HG02852 (cell line): ENCODE measurements around the gene EYA4.

Experiments used
- ATAC-seq: cut with Tn5 transposase; IDR thresholded peaks from one replicate; pipeline ENCODE4 v1.9.1; 2021; ENCODE audit warnings: mild to moderate bottlenecking, moderate library complexity; ENCODE audit not compliant: unreplicated experiment

The EYA4 gene

GRCh38 chr6:133343220-133343619 lies 102.1 kb downstream of the EYA4 start:
- ATAC-seq: no peak

GRCh38 chr6:133348846-133349245 lies 107.7 kb downstream of the EYA4 start:
- no peak for ATAC-seq

- ATAC-seq: no peak
Observed at GRCh38 chr6:133350928-133351327, 109.8 kb downstream of the EYA4 start.

GRCh38 chr6:133352046-133352445 lies 110.9 kb downstream of the EYA4 start:
- ATAC-seq: no peak

- ATAC-seq: no peak
Observed at GRCh38 chr6:133353061-133353460, 111.9 kb downstream of the EYA4 start.

GRCh38 chr6:133355922-133356321 lies 114.8 kb downstream of the EYA4 start:
- ATAC-seq: no peak

GRCh38 chr6:133358574-133359150 lies 117.5 kb downstream of the EYA4 start:
- no peak for ATAC-seq

- no peak for ATAC-seq
Observed at GRCh38 chr6:133359256-133359655, 118.1 kb downstream of the EYA4 start.

- ATAC-seq: no peak
Observed at GRCh38 chr6:133359760-133360159, 118.6 kb downstream of the EYA4 start.

- ATAC-seq: no peak
Observed at GRCh38 chr6:133360194-133360593, 119.0 kb downstream of the EYA4 start.

GRCh38 chr6:133362813-133363212 lies 121.7 kb downstream of the EYA4 start:
- no peak for ATAC-seq

GRCh38 chr6:133368664-133369063 lies 127.5 kb downstream of the EYA4 start:
- ATAC-seq: no peak

- ATAC-seq: no peak
Observed at GRCh38 chr6:133369773-133370272, 128.7 kb downstream of the EYA4 start.

GRCh38 chr6:133376743-133377142 lies 135.6 kb downstream of the EYA4 start:
- no peak for ATAC-seq

- no peak for ATAC-seq
Observed at GRCh38 chr6:133377219-133377618, 136.1 kb downstream of the EYA4 start.

GRCh38 chr6:133380047-133380446 lies 138.9 kb downstream of the EYA4 start:
- no peak for ATAC-seq

GRCh38 chr6:133380723-133381122 lies 139.6 kb downstream of the EYA4 start:
- ATAC-seq: no peak

GRCh38 chr6:133388731-133389130 lies 147.6 kb downstream of the EYA4 start:
- ATAC-seq: no peak

GRCh38 chr6:133390168-133390567 lies 149.0 kb downstream of the EYA4 start:
- no peak for ATAC-seq

- ATAC-seq: no peak
Observed at GRCh38 chr6:133392015-133392414, 150.9 kb downstream of the EYA4 start.

GRCh38 chr6:133392641-133393040 lies 151.5 kb downstream of the EYA4 start:
- no peak for ATAC-seq

GRCh38 chr6:133393891-133394290 lies 152.7 kb downstream of the EYA4 start:
- ATAC-seq: no peak

- no peak for ATAC-seq
Observed at GRCh38 chr6:133394630-133395029, 153.5 kb downstream of the EYA4 start.
